ENCODE results near the gene ANO10.

The ANO10 gene

DNA sequence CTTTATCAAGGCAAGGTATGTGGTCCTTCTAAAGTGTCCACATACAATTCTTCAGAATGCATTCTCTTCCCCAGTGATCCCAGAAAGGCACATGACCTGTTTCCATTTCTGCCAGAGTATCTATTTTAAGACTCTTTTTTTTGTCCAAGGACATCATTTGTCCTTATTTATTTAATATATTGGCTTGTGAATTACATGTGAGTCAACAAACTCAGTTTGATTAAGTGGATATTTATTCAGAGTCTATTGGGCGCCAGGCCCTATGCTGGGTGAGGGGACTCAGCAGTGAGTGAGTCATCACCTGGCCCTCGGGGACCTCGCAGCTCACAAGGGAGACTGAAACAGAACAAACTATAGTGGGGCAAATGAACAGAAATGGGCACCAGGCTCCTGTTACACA, 198.7 kb downstream of the ANO10 start:
- no peak overlapping the region for H3K4me3 ChIP-seq (replicated peaks; ENCODE audit: low read depth, low read length)
- DNase-seq (ENCODE audit: extremely low read depth, low read depth) = no peak
- TF ChIP-seq, protein P1, sequence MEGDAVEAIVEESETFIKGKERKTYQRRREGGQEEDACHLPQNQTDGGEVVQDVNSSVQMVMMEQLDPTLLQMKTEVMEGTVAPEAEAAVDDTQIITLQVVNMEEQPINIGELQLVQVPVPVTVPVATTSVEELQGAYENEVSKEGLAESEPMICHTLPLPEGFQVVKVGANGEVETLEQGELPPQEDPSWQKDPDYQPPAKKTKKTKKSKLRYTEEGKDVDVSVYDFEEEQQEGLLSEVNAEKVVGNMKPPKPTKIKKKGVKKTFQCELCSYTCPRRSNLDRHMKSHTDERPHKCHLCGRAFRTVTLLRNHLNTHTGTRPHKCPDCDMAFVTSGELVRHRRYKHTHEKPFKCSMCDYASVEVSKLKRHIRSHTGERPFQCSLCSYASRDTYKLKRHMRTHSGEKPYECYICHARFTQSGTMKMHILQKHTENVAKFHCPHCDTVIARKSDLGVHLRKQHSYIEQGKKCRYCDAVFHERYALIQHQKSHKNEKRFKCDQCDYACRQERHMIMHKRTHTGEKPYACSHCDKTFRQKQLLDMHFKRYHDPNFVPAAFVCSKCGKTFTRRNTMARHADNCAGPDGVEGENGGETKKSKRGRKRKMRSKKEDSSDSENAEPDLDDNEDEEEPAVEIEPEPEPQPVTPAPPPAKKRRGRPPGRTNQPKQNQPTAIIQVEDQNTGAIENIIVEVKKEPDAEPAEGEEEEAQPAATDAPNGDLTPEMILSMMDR (IDR thresholded peaks at IDR 0.05; ENCODE audit: low read depth, low read length, missing control alignments) = no peak

DNA sequence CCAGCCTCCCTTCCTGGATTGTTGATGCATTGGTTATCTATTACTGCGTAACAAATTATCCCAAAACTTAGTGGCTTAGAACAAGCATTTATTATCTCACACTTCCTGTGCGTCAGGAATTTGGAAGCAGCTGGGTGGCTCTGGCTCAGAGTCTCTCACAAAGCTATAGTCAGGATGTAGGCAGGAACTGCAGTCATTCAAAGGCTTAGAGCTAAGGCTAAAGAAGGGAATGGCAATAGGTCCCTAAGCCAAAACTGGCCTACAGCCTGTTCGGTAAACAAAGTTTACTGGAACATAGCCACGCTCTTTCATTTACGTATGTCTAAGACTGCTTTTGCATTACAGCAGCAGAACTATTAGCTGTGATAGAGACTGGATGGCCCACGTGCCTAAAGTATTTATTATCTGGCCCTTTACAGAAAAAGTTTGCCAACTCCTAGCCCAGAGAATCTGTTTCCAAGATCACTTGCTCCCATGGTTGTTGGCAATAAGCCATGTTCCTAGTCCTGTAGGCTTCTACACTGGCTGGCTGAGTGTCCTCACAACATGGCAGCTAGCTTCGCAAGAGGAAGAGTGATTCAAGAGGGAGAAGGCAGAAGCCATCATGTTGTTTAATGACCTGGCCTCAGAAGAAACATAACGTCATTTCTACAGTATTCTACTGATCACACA, 203.1 kb downstream of the ANO10 start:
- no peak for DNase-seq (ENCODE audit: extremely low read depth, low read depth)
- TF ChIP-seq, protein P1 (IDR thresholded peaks at IDR 0.05; ENCODE audit: low read depth, low read length, missing control alignments) = no peak
- H3K4me3 ChIP-seq (replicated peaks; ENCODE audit: low read depth, low read length) = no peak overlapping the region

DNA sequence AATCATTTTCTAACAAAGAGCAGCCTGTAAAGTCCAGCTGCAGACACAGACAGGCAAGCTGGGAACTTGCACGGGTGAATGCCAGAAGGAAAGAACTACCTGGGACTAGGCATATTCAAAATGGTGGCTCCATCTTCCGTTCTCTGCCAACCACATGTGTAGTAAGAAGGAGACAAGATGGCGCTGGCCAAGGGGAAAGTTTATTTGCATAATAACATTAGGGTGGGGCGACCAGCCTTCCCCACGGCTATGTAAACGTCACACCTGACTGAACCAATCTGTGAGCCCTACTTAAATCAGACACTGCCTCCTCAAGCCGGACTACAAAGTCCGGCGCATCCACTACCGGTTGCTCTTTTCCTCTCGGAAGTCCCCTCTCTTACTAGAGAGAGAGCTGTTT, 204.7 kb downstream of the ANO10 start:
- TF ChIP-seq, protein P1 (IDR thresholded peaks at IDR 0.05; ENCODE audit: low read depth, low read length, missing control alignments) = no peak
- H3K4me3 ChIP-seq (replicated peaks; ENCODE audit: low read depth, low read length) = no peak overlapping the region
- DNase-seq (ENCODE audit: extremely low read depth, low read depth) = no peak

DNA sequence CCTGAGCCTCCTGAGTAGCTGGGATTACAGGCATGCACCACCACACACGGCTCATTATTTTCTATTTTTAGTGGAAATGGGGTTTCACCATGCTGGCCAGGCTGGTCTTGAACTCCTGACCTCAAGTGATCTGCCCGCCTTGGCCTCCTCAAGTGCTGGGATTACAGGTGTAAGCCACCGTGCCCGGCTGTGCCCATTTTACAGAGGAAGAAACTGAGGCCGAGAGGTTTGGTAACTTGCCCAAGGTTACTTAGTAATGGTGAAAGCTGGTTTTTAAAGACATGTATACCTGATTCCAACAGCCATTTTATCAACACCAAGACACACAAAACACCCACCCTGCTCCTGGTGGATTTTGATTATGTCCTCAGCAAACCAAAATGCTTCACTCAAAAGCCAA, 206.7 kb downstream of the ANO10 start:
- TF ChIP-seq, protein P1 (IDR thresholded peaks at IDR 0.05; ENCODE audit: low read depth, low read length, missing control alignments) = no peak
- no peak for DNase-seq (ENCODE audit: extremely low read depth, low read depth)
- no peak overlapping the region for H3K4me3 ChIP-seq (replicated peaks; ENCODE audit: low read depth, low read length)

DNA sequence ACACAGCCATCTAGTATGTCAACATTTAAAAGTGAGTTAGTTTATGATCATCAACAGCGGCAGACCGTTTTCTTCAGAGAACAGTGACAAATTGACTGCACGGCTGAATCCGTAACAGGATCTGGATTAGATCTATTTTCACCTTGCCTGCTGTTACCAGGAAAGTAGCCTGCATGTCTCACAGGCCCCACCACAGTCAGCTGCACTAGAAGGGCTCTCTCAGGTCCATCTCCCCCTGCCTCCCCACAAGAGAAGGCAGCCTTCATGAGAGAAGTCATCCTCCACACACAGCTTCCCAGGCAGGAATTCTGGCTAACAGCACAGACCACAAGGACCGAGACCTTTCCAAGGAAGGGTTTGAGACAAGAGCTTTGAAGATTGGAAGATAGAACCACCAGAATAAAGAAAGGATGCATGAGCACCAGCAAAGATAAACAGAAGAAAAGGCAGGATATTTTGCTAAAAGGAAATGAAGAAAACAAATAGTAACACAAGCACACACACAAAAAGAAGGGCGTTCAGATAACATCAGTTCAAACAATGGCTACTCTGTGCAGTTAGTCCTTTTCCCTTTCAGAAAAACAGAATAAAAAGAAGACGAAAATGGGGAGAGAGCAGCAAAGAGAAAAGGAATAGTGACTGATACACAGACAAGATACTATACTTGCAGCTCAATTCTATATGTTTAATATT, 208.0 kb downstream of the ANO10 start:
- H3K4me3 ChIP-seq (replicated peaks; ENCODE audit: low read depth, low read length) = no peak overlapping the region
- TF ChIP-seq, protein P1 (IDR thresholded peaks at IDR 0.05; ENCODE audit: low read depth, low read length, missing control alignments) = no peak
- no peak for DNase-seq (ENCODE audit: extremely low read depth, low read depth)

DNA sequence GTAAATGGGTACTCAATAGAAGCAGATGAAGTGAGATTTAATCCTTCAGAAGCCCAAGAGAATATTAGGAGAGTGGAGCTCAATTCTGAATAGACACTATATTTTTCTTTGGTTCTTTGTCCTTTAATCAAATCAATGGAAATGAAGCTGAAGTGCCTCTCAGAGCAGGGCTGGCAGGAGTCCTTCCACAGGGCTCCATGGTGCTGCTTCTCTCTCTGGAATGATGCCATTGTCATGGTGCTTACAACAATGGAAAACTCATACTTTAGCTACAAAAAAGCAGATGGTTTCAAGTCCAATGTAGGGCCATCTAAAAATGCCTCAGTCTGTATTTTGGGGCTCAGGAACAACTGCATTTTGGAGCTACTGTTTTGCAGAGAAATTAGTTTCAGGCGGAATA, 210.4 kb downstream of the ANO10 start:
- TF ChIP-seq, protein P1 (IDR thresholded peaks at IDR 0.05; ENCODE audit: low read depth, low read length, missing control alignments) = no peak
- DNase-seq (ENCODE audit: extremely low read depth, low read depth) = no peak
- no peak overlapping the region for H3K4me3 ChIP-seq (replicated peaks; ENCODE audit: low read depth, low read length)

Measured in HFF-Myc (cell line).